ENCODE measurements around the gene OR10H1. TPM values are rescaled to one million over a fixed set of nuclear protein-coding genes. Genes with fewer than 3 reads are reported as not detected.

Gene OR10H1
- total and polyA plus RNA-seq, 10 donors, result not detected

GRCh38 chr19:15828121-15828610 lies 12.7 kb upstream of the OR10H1 start:
- TF ChIP-seq CTCF (IDR thresholded peaks at IDR 0.05 in 8 of 11, conservative IDR thresholded peaks at IDR 0.05 in 3 of 11) (no peak), POLR2AphosphoS5 (IDR thresholded peaks at IDR 0.05) (no peak), POLR2A (IDR thresholded peaks at IDR 0.05) (no peak)

GRCh38 chr19:15825753-15826152 lies 10.3 kb upstream of the OR10H1 start:
- TF ChIP-seq POLR2AphosphoS5 (IDR thresholded peaks at IDR 0.05) (no peak), POLR2A (IDR thresholded peaks at IDR 0.05) (no peak), CTCF (IDR thresholded peaks at IDR 0.05 in 8 of 11, conservative IDR thresholded peaks at IDR 0.05 in 3 of 11) (no peak)
- no peak for DNase-seq
- Histone ChIP-seq H3K4me3 (no peak overlapping the region), H3K36me3 (no peaks in the 10 kb centered on the region), H3K9me3 (no peaks in the 10 kb centered on the region), H3K27me3 (replicated peaks in 1 of 7) (peaks cover 0 to 15% (median 0%) of the 10 kb centered on the region in 7 donors), H3K27ac (no peak overlapping the region), H3K4me1 (no peaks in the 10 kb centered on the region)
- WGBS, 5 donors, result 36 to 94% (median 77%) methylated on average over 1 of the region's 1 CpG
- intact Hi-C loops (cut with DNase I; ENCODE audit: low total_unique reads), result no loop called here

More at GRCh38 chr19:15828121-15828610, 12.7 kb upstream of the OR10H1 start:
- DNase-seq, result no peak
- peaks cover 0 to 17% (median 0%) of the 10 kb centered on the region in 7 donors for H3K27me3 ChIP-seq (replicated peaks in 1 of 7)
- intact Hi-C loops (cut with DNase I; ENCODE audit: low total_unique reads), result no loop called here
- no peaks in the 10 kb centered on the region for H3K9me3 ChIP-seq
- no peaks in the 10 kb centered on the region for H3K4me1 ChIP-seq
- 44 to 69% (median 62%) methylated on average over 7 of the region's 7 CpGs for WGBS, 5 donors
- H3K36me3 ChIP-seq, result no peaks in the 10 kb centered on the region
- no peak overlapping the region for H3K27ac ChIP-seq
- no peak overlapping the region for H3K4me3 ChIP-seq

GRCh38 chr19:15820646-15821045 lies 5.2 kb upstream of the OR10H1 start:
- Histone ChIP-seq H3K36me3 (no peaks in the 10 kb centered on the region), H3K4me3 (no peak overlapping the region), H3K27me3 (replicated peaks in 1 of 7) (peaks cover 0 to 10% (median 0%) of the 10 kb centered on the region in 7 donors), H3K27ac (no peak overlapping the region), H3K4me1 (no peaks in the 10 kb centered on the region), H3K9me3 (no peaks in the 10 kb centered on the region)
- intact Hi-C loops (cut with DNase I; ENCODE audit: low total_unique reads), result no loop called here
- WGBS, 5 donors, result 88 to 95% (median 91%) methylated on average over 6 to 8 of the region's 8 CpGs
- no peak for DNase-seq
- TF ChIP-seq POLR2AphosphoS5 (IDR thresholded peaks at IDR 0.05), result no peak
- TF ChIP-seq CTCF (IDR thresholded peaks at IDR 0.05 in 8 of 11, conservative IDR thresholded peaks at IDR 0.05 in 3 of 11), result no peak
- TF ChIP-seq POLR2A (IDR thresholded peaks at IDR 0.05), result no peak

DNA sequence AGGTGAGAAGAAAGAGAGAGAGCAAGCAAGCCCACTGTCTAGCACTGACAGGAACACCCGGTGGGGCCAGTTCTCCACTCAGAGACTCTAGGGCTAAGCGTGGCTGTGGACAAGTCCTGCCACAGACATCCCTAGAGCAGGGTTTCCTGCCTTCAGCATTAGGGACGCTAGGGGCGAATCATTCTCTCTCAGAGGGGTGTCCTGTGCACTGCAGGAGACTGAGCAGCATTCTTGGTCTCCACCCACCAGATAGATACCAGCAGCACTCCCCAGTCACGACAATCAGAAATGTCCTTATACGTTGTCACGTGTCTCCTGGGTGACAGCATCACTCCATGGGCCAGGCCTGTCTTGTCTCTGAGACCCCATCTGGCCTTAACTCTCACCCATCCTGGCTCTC lies 1.5 kb downstream of the OR10H1 start:
- no peak for DNase-seq
- no peaks in the 10 kb centered on the region for H3K9me3 ChIP-seq
- TF ChIP-seq POLR2AphosphoS5 (IDR thresholded peaks at IDR 0.05) (no peak), POLR2A (IDR thresholded peaks at IDR 0.05) (no peak), CTCF (IDR thresholded peaks at IDR 0.05 in 8 of 11, conservative IDR thresholded peaks at IDR 0.05 in 3 of 11) (no peak)
- no peak overlapping the region for H3K4me3 ChIP-seq
- peaks cover 0 to 65% (median 0%) of the 10 kb centered on the region in 7 donors for H3K27me3 ChIP-seq (replicated peaks in 1 of 7)
- intact Hi-C loops (cut with DNase I; ENCODE audit: low total_unique reads), result no loop called here
- no peak overlapping the region for H3K27ac ChIP-seq
- no peaks in the 10 kb centered on the region for H3K36me3 ChIP-seq
- H3K4me1 ChIP-seq, result no peaks in the 10 kb centered on the region
- 45 to 62% (median 55%) methylated on average over 7 of the region's 7 CpGs for WGBS, 5 donors

Measured in spleen (tissue), 11 donors.